ENCODE results near the gene SORCS3. TPM values are rescaled to one million over a fixed set of nuclear protein-coding genes. Genes with fewer than 3 reads are reported as not detected.

The SORCS3 gene
- total RNA-seq, 1 donor from 2014 or later = 1.00 TPM

GRCh38 chr10:105258674-105259065, 617.6 kb downstream of the SORCS3 start:
- Histone ChIP-seq H3K27me3 (ENCODE audit: insufficient read depth, low read length) (no peaks in the 10 kb centered on the region), H3K36me3 (ENCODE audit: insufficient read depth, low read length) (no peaks in the 10 kb centered on the region), H3K4me3 (ENCODE audit: insufficient read depth, low read depth, low read length) (no peak overlapping the region), H2AFZ (ENCODE audit: low read depth, low read length) (no peak overlapping the region), H3K9me3 (ENCODE audit: insufficient read depth, low read depth, low read length) (no peaks in the 10 kb centered on the region), H3K9ac (ENCODE audit: low read length) (no peak overlapping the region), H3K27ac (ENCODE audit: low read depth, low read length) (no peak overlapping the region), H3K4me2 (ENCODE audit: low read length) (no peak overlapping the region), H3K79me2 (ENCODE audit: insufficient read depth, low read length) (no peaks in the 10 kb centered on the region), H4K20me1 (ENCODE audit: insufficient read depth, low read length) (no peaks in the 10 kb centered on the region), H3K4me1 (ENCODE audit: insufficient read depth, low read length) (no peaks in the 10 kb centered on the region)
- H3K27ac Mint-ChIP-seq (ENCODE audit: unreplicated experiment) = no peak overlapping the region
- no peaks in the 10 kb centered on the region for H3K9me3 Mint-ChIP-seq (ENCODE audit: unreplicated experiment)
- no peak for DNase-seq (ENCODE audit: low read depth)
- TF ChIP-seq EZH2 (IDR thresholded peaks at IDR 0.05; ENCODE audit: insufficient read depth, low read length) = no peak
- TF ChIP-seq, protein P1, sequence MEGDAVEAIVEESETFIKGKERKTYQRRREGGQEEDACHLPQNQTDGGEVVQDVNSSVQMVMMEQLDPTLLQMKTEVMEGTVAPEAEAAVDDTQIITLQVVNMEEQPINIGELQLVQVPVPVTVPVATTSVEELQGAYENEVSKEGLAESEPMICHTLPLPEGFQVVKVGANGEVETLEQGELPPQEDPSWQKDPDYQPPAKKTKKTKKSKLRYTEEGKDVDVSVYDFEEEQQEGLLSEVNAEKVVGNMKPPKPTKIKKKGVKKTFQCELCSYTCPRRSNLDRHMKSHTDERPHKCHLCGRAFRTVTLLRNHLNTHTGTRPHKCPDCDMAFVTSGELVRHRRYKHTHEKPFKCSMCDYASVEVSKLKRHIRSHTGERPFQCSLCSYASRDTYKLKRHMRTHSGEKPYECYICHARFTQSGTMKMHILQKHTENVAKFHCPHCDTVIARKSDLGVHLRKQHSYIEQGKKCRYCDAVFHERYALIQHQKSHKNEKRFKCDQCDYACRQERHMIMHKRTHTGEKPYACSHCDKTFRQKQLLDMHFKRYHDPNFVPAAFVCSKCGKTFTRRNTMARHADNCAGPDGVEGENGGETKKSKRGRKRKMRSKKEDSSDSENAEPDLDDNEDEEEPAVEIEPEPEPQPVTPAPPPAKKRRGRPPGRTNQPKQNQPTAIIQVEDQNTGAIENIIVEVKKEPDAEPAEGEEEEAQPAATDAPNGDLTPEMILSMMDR (IDR thresholded peaks at IDR 0.05; ENCODE audit: insufficient read depth, low read depth, low read length) = no peak
- H3K36me3 Mint-ChIP-seq (ENCODE audit: low read depth, unreplicated experiment) = no peaks in the 10 kb centered on the region
- FAIRE-seq = no peak
- no peaks in the 10 kb centered on the region for H3K4me1 Mint-ChIP-seq (ENCODE audit: low read depth, unreplicated experiment)
- no peak overlapping the region for H3K4me3 Mint-ChIP-seq (ENCODE audit: unreplicated experiment)
- H3K27me3 Mint-ChIP-seq (ENCODE audit: low read depth, unreplicated experiment) = no peaks in the 10 kb centered on the region

GRCh38 chr10:105259201-105259600, 618.1 kb downstream of the SORCS3 start:
- no peak for FAIRE-seq

GRCh38 chr10:105262666-105263065, 621.6 kb downstream of the SORCS3 start:
- peak; percentile 43 for DNase-seq (ENCODE audit: low read depth)
- H3K4me3 ChIP-seq (ENCODE audit: insufficient read depth, low read depth, low read length) = no peak overlapping the region
- H3K36me3 ChIP-seq (ENCODE audit: insufficient read depth, low read length) = no peaks in the 10 kb centered on the region
- H3K27ac Mint-ChIP-seq (ENCODE audit: unreplicated experiment) = no peak overlapping the region
- H3K9ac ChIP-seq (ENCODE audit: low read length) = no peak overlapping the region
- H3K4me3 Mint-ChIP-seq (ENCODE audit: unreplicated experiment) = no peak overlapping the region
- peak overlapping the region; percentile 31 for H3K27ac ChIP-seq (ENCODE audit: low read depth, low read length)
- no peak overlapping the region for H2AFZ ChIP-seq (ENCODE audit: low read depth, low read length)
- no peak for FAIRE-seq
- H3K9me3 ChIP-seq (ENCODE audit: insufficient read depth, low read depth, low read length) = no peaks in the 10 kb centered on the region
- H3K79me2 ChIP-seq (ENCODE audit: insufficient read depth, low read length) = no peaks in the 10 kb centered on the region
- H3K27me3 ChIP-seq (ENCODE audit: insufficient read depth, low read length) = no peaks in the 10 kb centered on the region
- H3K4me1 ChIP-seq (ENCODE audit: insufficient read depth, low read length) = no peaks in the 10 kb centered on the region
- H3K4me2 ChIP-seq (ENCODE audit: low read length) = no peak overlapping the region
- no peaks in the 10 kb centered on the region for H4K20me1 ChIP-seq (ENCODE audit: insufficient read depth, low read length)
- H3K9me3 Mint-ChIP-seq (ENCODE audit: unreplicated experiment) = no peaks in the 10 kb centered on the region
- TF ChIP-seq, protein P1 (IDR thresholded peaks at IDR 0.05; ENCODE audit: insufficient read depth, low read depth, low read length) = no peak
- TF ChIP-seq EZH2 (IDR thresholded peaks at IDR 0.05; ENCODE audit: insufficient read depth, low read length) = no peak
- no peaks in the 10 kb centered on the region for H3K4me1 Mint-ChIP-seq (ENCODE audit: low read depth, unreplicated experiment)
- H3K27me3 Mint-ChIP-seq (ENCODE audit: low read depth, unreplicated experiment) = no peaks in the 10 kb centered on the region
- no peaks in the 10 kb centered on the region for H3K36me3 Mint-ChIP-seq (ENCODE audit: low read depth, unreplicated experiment)

More at GRCh38 chr10:105259201-105259600, 618.1 kb downstream of the SORCS3 start:
- Histone ChIP-seq H3K9ac (ENCODE audit: low read length) (no peak overlapping the region), H4K20me1 (ENCODE audit: insufficient read depth, low read length) (no peaks in the 10 kb centered on the region), H3K9me3 (ENCODE audit: insufficient read depth, low read depth, low read length) (no peaks in the 10 kb centered on the region), H3K27ac (ENCODE audit: low read depth, low read length) (no peak overlapping the region), H3K4me2 (ENCODE audit: low read length) (no peak overlapping the region), H3K4me1 (ENCODE audit: insufficient read depth, low read length) (no peaks in the 10 kb centered on the region), H3K4me3 (ENCODE audit: insufficient read depth, low read depth, low read length) (no peak overlapping the region), H3K36me3 (ENCODE audit: insufficient read depth, low read length) (no peaks in the 10 kb centered on the region), H2AFZ (ENCODE audit: low read depth, low read length) (no peak overlapping the region), H3K79me2 (ENCODE audit: insufficient read depth, low read length) (no peaks in the 10 kb centered on the region), H3K27me3 (ENCODE audit: insufficient read depth, low read length) (no peaks in the 10 kb centered on the region)
- Mint-ChIP-seq H3K36me3 (ENCODE audit: low read depth, unreplicated experiment) (no peaks in the 10 kb centered on the region), H3K9me3 (ENCODE audit: unreplicated experiment) (no peaks in the 10 kb centered on the region), H3K27ac (ENCODE audit: unreplicated experiment) (no peak overlapping the region), H3K4me3 (ENCODE audit: unreplicated experiment) (no peak overlapping the region), H3K27me3 (ENCODE audit: low read depth, unreplicated experiment) (no peaks in the 10 kb centered on the region), H3K4me1 (ENCODE audit: low read depth, unreplicated experiment) (no peaks in the 10 kb centered on the region)
- no peak for DNase-seq (ENCODE audit: low read depth)
- TF ChIP-seq EZH2 (IDR thresholded peaks at IDR 0.05; ENCODE audit: insufficient read depth, low read length) = no peak
